Natural killer cell treated with Interleukin-12 subunit alpha and Interleukin-12 subunit beta and Interleukin-15 and Interleukin-18, amount 100 ng/mL, for 72 hours (primary cell): ENCODE measurements around the gene CD2. TPM values are rescaled to one million over a fixed set of nuclear protein-coding genes. Genes with fewer than 3 reads are reported as not detected.

Experiments
- ATAC-seq, 2 donors: fragments of 150-1000 bp; cut with Tn5 transposase in 1 of 2; sonication (Bioruptor Pico), chemical (Tn5 transposase) in 1 of 2; 2 replicates each; pipeline ENCODE4 v1.10.0; 2021
- DNase-seq: peaks from one replicate; pipeline ENCODE4 v3.0.0; 2022; ENCODE audit warnings: low spot score
- H3K27ac Mint-ChIP-seq, 2 donors: 1 replicate in 1 of 2; 2 replicates in 1 of 2; pipeline ENCODE4 v1.8.0; 2022; ENCODE audit warnings: mixed read lengths in 2 of 2, mild to moderate bottlenecking in 1 of 2, moderate library complexity in 1 of 2
- H3K27me3 Mint-ChIP-seq, 2 donors: 1 replicate in 1 of 2; 2 replicates in 1 of 2; pipeline ENCODE4 v1.8.0; 2022; ENCODE audit warnings: mixed read lengths in 2 of 2
- H3K36me3 Mint-ChIP-seq: one replicate; pipeline ENCODE4 v1.8.0; 2022; ENCODE audit warnings: mixed read lengths
- H3K4me1 Mint-ChIP-seq, 2 donors: 1 replicate in 1 of 2; 2 replicates in 1 of 2; pipeline ENCODE4 v1.8.0; 2022; ENCODE audit warnings: low read depth in 2 of 2, mixed read lengths in 2 of 2, mild to moderate bottlenecking in 1 of 2
- H3K4me3 Mint-ChIP-seq: one replicate; pipeline ENCODE4 v1.8.0; 2022; ENCODE audit warnings: mixed read lengths
- H3K9me3 Mint-ChIP-seq: 2 replicates; pipeline ENCODE4 v1.8.0; 2022; ENCODE audit warnings: mixed read lengths
- total RNA-seq, 2 donors: library from RNA; stranded (reverse); gene quantifications; one replicate each; pipeline ENCODE4 v1.2.3, GENCODE V29; 2022

Gene CD2
- total RNA-seq, 2 donors from 2014 or later: 71.4 to 140 TPM

DNA sequence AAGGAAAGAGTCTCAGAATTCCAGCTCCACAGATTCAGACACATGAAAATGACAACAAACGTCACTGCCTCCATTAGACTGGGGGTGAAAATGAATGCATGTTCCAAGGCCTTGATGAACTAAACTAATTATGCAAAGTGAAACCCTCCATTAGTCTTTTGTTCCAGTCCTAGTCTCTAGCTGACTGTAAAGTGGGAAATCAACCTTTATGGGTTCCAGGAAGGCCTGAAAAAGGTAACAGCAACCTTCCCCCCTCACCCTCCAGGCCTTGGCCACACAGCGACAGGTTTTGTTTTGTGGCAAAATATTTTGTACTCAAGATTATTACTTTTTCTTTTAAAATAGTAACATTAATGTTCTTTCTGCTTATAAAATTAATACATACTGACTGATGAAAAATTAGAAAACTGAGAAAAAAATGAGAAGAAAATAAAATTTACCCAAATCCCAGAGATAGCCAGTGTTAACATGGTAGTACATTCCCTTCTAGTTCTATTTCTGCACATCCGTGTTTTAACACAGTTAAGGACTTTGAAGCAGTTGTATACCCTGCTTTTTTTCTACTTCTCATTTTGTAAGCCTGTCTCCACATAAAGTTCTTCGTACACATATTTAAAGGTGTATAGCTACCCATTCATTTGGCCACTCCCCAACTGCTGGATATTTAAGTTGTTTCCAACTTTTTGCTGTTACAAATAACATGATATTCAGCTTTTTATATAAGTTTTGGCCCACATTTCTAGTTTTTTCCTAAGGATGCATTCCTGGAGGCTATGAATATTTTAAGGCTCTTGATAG lies 60.9 kb downstream of the CD2 start:
- peaks cover 43% of the 10 kb centered on the region for H3K36me3 Mint-ChIP-seq
- peaks cover 14% of the 10 kb centered on the region for H3K9me3 Mint-ChIP-seq
- peak overlapping the region; percentile 86 to 100 for H3K27ac Mint-ChIP-seq
- H3K27me3 Mint-ChIP-seq: no peaks in the 10 kb centered on the region
- DNase-seq: no peak
- peak in 1 of 2 donors; percentile 68 for ATAC-seq
- peak overlapping the region; percentile 53 for H3K4me3 Mint-ChIP-seq
- peaks cover 57 to 82% of the 10 kb centered on the region in 2 donors for H3K4me1 Mint-ChIP-seq

DNA sequence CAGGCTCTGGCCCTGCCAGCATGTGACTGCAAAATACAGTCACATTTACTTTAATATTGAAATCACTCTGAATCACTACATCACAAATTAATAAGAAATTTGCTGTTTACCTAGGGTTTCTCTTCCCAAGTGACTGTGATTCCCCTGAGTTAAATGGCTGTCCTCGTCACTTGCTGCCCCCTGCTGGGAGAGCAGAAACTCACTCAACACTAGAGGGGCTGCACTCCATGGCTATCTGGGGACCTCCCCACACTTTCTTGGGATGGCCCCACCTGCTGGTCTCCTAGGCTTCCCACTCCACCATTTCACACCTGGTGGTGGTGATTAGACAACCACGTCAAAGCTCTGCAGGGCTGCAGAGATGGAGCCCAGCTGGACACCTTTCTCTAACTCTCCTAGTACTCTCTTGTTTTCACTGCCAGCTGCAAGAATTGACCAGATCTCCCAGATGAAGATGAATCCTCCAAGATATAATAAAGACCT lies 63.4 kb downstream of the CD2 start:
- peaks cover 39 to 60% of the 10 kb centered on the region in 2 donors for H3K4me1 Mint-ChIP-seq
- DNase-seq (peak; percentile 84), ATAC-seq (peak; percentile 73 to 78)
- H3K9me3 Mint-ChIP-seq: peaks cover 6% of the 10 kb centered on the region
- H3K4me3 Mint-ChIP-seq: peak overlapping the region; percentile 45
- peak overlapping the region; percentile 86 to 100 for H3K27ac Mint-ChIP-seq
- H3K36me3 Mint-ChIP-seq: peaks cover 22% of the 10 kb centered on the region
- H3K27me3 Mint-ChIP-seq: no peaks in the 10 kb centered on the region

Other genes starting within 250 kb of the CD2 start
- 10 to 100 TPM; 40.1 to 52.7 TPM for gene CD58, start 183.4 kb upstream of the CD2 start, total RNA-seq
- under 1 TPM; 0.24 to 0.36 TPM for gene IGSF3, start 86.7 kb upstream of the CD2 start, total RNA-seq
- 1 to 10 TPM; 2.2 to 6.4 TPM for gene PTGFRN, start 155.5 kb downstream of the CD2 start, total RNA-seq
- 1 to 10 TPM; 1.4 to 2.3 TPM for gene CD101, start 247.3 kb downstream of the CD2 start, total RNA-seq